HEK293 (cell line): ENCODE measurements around the gene HIVEP2.
A peak's percentile ranks its signal among the peaks of the same experiment; 100 is the strongest.

ENCODE experiments used
- CTCF ChIA-PET: fragments of 350-600 bp; formaldehyde crosslinking; extraction: SDS; loops from one replicate; lab custom pipeline; 2021; ENCODE audit warnings: antibody characterized with exemption; lab: Yijun Ruan, JAX
- POLR2A ChIA-PET: fragments of 300-600 bp; formaldehyde crosslinking; extraction: SDS; loops from one replicate; lab custom pipeline; 2020; ENCODE audit warnings: antibody characterized with exemption, inconsistent platforms; lab: Yijun Ruan, JAX
- H3K27ac ChIP-seq: fragments of 200-500 bp; sonication (Bioruptor generic); 2 replicates; pipeline ENCODE4 v1.5.1; 2014; ENCODE audit warnings: low read depth, low read length, control low read depth, inconsistent platforms; ENCODE audit errors: extremely low read depth
- H3K36me3 ChIP-seq, 2 experiments: fragments of 200-500 bp in 1 of 2; sonication (Bioruptor generic) in 1 of 2; 1 replicate in 1 of 2; 2 replicates in 1 of 2; pipeline ENCODE4 v1.5.1; 2014 to 2017; ENCODE audit warnings: inconsistent platforms in 2 of 2, low read length in 2 of 2; ENCODE audit not compliant: control insufficient read depth in 2 of 2, insufficient read depth in 1 of 2
- H3K4me1 ChIP-seq: fragments of 200-500 bp; sonication (Bioruptor generic); 2 replicates; pipeline ENCODE4 v1.5.1; 2014; ENCODE audit warnings: mild to moderate bottlenecking, low read length, inconsistent platforms; ENCODE audit not compliant: control insufficient read depth, insufficient read depth
- H3K4me3 ChIP-seq: 2 replicates; pipeline ENCODE4 v1.5.1; 2011; ENCODE audit warnings: low read depth, mild to moderate bottlenecking, control low read depth, low read length, moderate library complexity
- H3K9me3 ChIP-seq: fragments of 200-500 bp; sonication (Bioruptor generic); 2 replicates; pipeline ENCODE4 v1.5.1; 2014; ENCODE audit warnings: low read depth, low read length, inconsistent platforms; ENCODE audit not compliant: control insufficient read depth, insufficient read depth
- BCL11A ChIP-seq: fragments of 450-650 bp; formaldehyde crosslinking; IDR thresholded peaks from 2 replicates; pipeline ENCODE4 v1.5.1; 2016; ENCODE audit warnings: low read depth, missing biosample characterization, missing genetic modification characterization
- GLI2 ChIP-seq: fragments of 450-650 bp; formaldehyde crosslinking; IDR thresholded peaks from 2 replicates; pipeline ENCODE4; 2017; ENCODE audit warnings: missing biosample characterization, missing genetic modification characterization, low read depth, borderline replicate concordance
- GLIS2 ChIP-seq: fragments of 450-650 bp; formaldehyde crosslinking; IDR thresholded peaks from 2 replicates; pipeline ENCODE4 v1.5.1; 2016; ENCODE audit warnings: missing biosample characterization, missing genetic modification characterization
- KLF8 ChIP-seq: fragments of 450-650 bp; formaldehyde crosslinking; IDR thresholded peaks from 2 replicates; pipeline ENCODE4 v1.5.1; 2016; ENCODE audit warnings: missing biosample characterization, missing genetic modification characterization
- PRDM1 ChIP-seq: fragments of 450-650 bp; formaldehyde crosslinking; IDR thresholded peaks from 2 replicates; pipeline ENCODE4; 2016; ENCODE audit warnings: missing biosample characterization, missing genetic modification characterization
- SCRT1 ChIP-seq: fragments of 450-650 bp; formaldehyde crosslinking; IDR thresholded peaks from 2 replicates; pipeline ENCODE4 v1.5.1; 2016; ENCODE audit warnings: missing biosample characterization, missing genetic modification characterization, borderline replicate concordance
- ZBTB20 ChIP-seq: fragments of 450-650 bp; formaldehyde crosslinking; IDR thresholded peaks from 2 replicates; pipeline ENCODE4 v1.5.1; 2016; ENCODE audit warnings: missing biosample characterization, missing genetic modification characterization
- ZFP3 ChIP-seq: fragments of 450-650 bp; formaldehyde crosslinking; IDR thresholded peaks from 2 replicates; pipeline ENCODE4 v1.5.1; 2016; ENCODE audit warnings: low read depth, missing biosample characterization, missing genetic modification characterization
- ZNF174 ChIP-seq: fragments of 450-650 bp; formaldehyde crosslinking; IDR thresholded peaks from 2 replicates; pipeline ENCODE4 v1.5.0; 2017; ENCODE audit warnings: missing biosample characterization, mild to moderate bottlenecking, missing genetic modification characterization
- ZNF23 ChIP-seq: fragments of 450-650 bp; formaldehyde crosslinking; IDR thresholded peaks from 2 replicates; pipeline ENCODE4 v1.5.1; 2016; ENCODE audit warnings: missing biosample characterization, missing genetic modification characterization, borderline replicate concordance
- ZNF292 ChIP-seq: fragments of 450-650 bp; formaldehyde crosslinking; IDR thresholded peaks from 2 replicates; pipeline ENCODE4 v1.5.1; 2016; ENCODE audit warnings: low read depth, missing biosample characterization, missing genetic modification characterization, borderline replicate concordance
- ZNF311 ChIP-seq: fragments of 450-650 bp; formaldehyde crosslinking; IDR thresholded peaks from 2 replicates; pipeline ENCODE4 v1.5.1; 2017; ENCODE audit warnings: missing biosample characterization, missing genetic modification characterization, borderline replicate concordance
- ZNF544 ChIP-seq: fragments of 450-650 bp; formaldehyde crosslinking; IDR thresholded peaks from 2 replicates; pipeline ENCODE4 v1.5.0; 2017; ENCODE audit warnings: missing biosample characterization, missing genetic modification characterization
- ZNF558 ChIP-seq: fragments of 450-650 bp; formaldehyde crosslinking; IDR thresholded peaks from 2 replicates; pipeline ENCODE4 v1.5.1; 2016; ENCODE audit warnings: missing biosample characterization, missing genetic modification characterization
- ZNF623 ChIP-seq: fragments of 450-650 bp; formaldehyde crosslinking; IDR thresholded peaks from 2 replicates; pipeline ENCODE4 v1.5.1; 2016; ENCODE audit warnings: missing biosample characterization, missing genetic modification characterization
- ZNF837 ChIP-seq: fragments of 450-650 bp; formaldehyde crosslinking; IDR thresholded peaks from 2 replicates; pipeline ENCODE4 v1.5.1; 2016; ENCODE audit warnings: missing biosample characterization, missing genetic modification characterization
- ZSCAN23 ChIP-seq: fragments of 450-650 bp; formaldehyde crosslinking; IDR thresholded peaks from 2 replicates; pipeline ENCODE4 v1.5.1; 2016; ENCODE audit warnings: missing biosample characterization, missing genetic modification characterization
- TF ChIP-seq, protein P1 (sequence below): fragments of 450-650 bp; formaldehyde crosslinking; IDR thresholded peaks from 2 replicates; pipeline ENCODE4 v1.5.1; 2016; ENCODE audit warnings: missing biosample characterization, missing genetic modification characterization, low read depth
- TF ChIP-seq, protein P2 (sequence below): fragments of 450-650 bp; formaldehyde crosslinking; IDR thresholded peaks from 2 replicates; pipeline ENCODE4 v1.5.1; 2016; ENCODE audit warnings: missing biosample characterization, missing genetic modification characterization
- TF ChIP-seq, protein P3 (sequence below): fragments of 450-650 bp; formaldehyde crosslinking; IDR thresholded peaks from 2 replicates; pipeline ENCODE4 v1.5.1; 2016; ENCODE audit warnings: missing biosample characterization, missing genetic modification characterization

HIVEP2 gene

DNA sequence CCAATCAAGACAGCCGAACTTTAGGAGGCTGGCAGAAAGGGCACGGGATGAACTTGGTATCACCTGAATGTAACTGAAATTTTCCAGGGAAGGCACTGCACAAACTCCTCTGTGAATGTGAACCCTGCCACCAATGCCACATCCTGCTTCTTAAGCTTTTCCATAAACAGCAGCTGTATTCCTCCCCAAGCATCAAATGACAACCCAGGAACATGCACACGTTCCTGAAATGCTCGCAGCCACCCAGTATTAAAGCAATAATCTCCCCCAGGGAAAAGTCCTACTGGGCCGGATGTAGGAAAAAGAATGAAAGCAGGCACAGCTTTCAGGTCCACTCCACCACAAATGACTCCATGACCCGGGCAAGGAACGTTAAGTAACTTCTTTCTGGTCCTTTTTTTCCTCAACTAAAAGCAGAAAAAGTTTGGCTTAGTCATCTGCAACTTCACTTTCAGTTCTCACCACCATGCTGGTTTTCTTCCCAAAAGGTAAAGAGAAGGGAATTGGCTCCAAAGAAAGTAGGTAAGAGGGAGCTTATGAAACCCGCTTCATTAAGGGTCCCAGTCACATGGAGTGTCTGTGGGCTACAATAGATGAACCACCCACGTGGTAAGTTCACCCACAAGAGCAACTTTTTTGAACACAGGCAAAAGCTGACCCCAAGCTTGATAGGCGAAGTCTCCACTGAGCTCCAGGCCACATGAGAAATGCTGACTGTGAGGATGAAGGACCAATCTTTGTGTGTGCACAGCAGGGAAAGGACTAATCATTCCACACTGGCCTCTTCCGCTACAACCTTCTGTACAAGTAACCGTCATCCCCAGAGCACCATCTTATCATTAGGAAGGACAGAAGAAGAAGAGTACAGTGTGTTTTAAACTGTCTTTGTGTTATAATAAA, 90.1 kb downstream of the HIVEP2 start:
- TF ChIP-seq PRDM1 (tag by site-specific recombination), result peak; percentile 42
- TF ChIP-seq KLF8 (tag by site-specific recombination), result no peak
- Histone ChIP-seq H3K4me1 (peaks cover 18% of the 10 kb centered on the region), H3K9me3 (no peaks in the 10 kb centered on the region), H3K27ac (no peak overlapping the region), H3K36me3 (no peaks in the 10 kb centered on the region), H3K4me3 (no peak overlapping the region)
- POLR2A ChIA-PET, result no interaction called here
- CTCF ChIA-PET, result interaction anchor here (0.6 to 0.7 kb wide), 2 partner anchors 142 to 157 kb away, joined by 4 read pairs; no protein-coding TSS in a partner anchor

DNA sequence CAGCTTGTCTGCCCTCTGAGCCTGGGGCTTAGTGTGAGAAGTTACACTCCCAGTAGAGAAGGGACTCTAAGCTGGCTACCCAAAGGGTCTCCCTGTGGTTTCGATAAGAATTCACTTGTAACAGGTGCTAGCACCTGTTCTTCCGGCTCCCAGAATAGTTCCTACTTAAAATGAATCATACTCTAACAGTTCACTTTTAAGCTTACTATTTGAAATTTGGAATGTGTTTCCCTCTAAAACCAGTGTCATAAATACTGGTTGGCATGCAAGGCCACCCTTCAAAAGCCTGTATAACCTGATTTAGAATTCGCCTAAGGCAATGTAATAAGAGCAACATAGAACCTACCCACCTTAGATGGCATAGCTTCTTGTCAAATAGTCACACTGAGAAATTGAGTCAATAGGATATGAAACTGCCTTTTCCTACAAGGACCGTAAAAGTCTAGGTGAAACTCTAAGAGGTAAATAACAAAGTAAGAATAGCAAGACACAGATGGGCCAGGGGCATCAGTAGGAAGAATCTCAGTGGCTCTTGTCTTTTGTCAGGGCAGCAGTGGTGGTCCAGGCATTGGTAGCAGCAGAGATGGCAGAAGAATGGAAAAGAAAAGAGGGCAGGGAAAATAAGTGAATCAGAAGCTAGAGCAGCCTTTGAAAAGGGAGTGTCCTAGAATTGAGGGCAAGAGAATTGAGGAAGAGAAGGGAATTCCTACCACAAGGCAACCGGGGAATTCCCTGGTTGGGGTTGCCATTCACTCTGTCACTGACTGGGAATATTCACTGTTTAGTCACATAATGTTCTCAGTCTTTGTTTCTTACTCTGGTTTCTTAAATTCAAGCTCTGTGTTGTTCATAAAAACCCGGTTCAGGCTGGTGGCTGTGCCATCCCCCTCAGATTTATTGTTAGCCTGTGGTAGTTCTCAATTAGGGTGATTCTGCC, 91.5 kb downstream of the HIVEP2 start:
- H3K4me1 ChIP-seq, result peaks cover 18% of the 10 kb centered on the region

DNA sequence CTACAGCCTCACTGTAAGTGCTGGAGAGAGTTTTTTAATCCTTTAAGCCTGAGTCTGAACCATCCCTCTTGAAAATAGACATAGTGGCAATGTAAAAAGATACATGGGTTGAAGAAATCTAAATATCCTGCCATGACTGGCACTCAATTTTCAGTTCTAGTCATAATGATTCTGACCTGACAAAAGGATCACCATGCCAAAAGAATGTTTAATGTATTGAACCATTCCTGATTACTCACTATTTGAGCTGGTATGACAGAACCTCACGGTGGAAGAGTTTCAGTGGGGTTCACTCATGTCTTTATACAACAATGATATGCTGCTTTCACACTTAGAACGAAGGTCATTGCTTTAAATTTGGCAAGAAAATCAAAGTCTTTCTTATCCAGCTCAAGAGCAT, 93.4 kb downstream of the HIVEP2 start:
- ChIA-PET POLR2A (no interaction called here), CTCF (no interaction called here)
- Histone ChIP-seq H3K27ac (no peak overlapping the region), H3K9me3 (no peaks in the 10 kb centered on the region), H3K4me1 (peaks cover 34% of the 10 kb centered on the region), H3K4me3 (no peak overlapping the region), H3K36me3 (no peaks in the 10 kb centered on the region)
- TF ChIP-seq, protein P1, sequence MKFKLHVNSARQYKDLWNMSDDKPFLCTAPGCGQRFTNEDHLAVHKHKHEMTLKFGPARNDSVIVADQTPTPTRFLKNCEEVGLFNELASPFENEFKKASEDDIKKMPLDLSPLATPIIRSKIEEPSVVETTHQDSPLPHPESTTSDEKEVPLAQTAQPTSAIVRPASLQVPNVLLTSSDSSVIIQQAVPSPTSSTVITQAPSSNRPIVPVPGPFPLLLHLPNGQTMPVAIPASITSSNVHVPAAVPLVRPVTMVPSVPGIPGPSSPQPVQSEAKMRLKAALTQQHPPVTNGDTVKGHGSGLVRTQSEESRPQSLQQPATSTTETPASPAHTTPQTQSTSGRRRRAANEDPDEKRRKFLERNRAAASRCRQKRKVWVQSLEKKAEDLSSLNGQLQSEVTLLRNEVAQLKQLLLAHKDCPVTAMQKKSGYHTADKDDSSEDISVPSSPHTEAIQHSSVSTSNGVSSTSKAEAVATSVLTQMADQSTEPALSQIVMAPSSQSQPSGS (tag by site-specific recombination), result no peak
- TF ChIP-seq ZNF623 (tag by site-specific recombination) (no peak), ZSCAN23 (no peak), ZNF544 (no peak), ZNF837 (tag by site-specific recombination) (no peak), ZNF292 (tag by site-specific recombination) (no peak), ZFP3 (tag by site-specific recombination) (no peak), ZBTB20 (no peak), BCL11A (tag by site-specific recombination) (no peak), GLIS2 (tag by site-specific recombination) (no peak), ZNF311 (tag by site-specific recombination) (no peak), ZNF174 (no peak), GLI2 (no peak), ZNF558 (no peak)
- TF ChIP-seq, protein P2, sequence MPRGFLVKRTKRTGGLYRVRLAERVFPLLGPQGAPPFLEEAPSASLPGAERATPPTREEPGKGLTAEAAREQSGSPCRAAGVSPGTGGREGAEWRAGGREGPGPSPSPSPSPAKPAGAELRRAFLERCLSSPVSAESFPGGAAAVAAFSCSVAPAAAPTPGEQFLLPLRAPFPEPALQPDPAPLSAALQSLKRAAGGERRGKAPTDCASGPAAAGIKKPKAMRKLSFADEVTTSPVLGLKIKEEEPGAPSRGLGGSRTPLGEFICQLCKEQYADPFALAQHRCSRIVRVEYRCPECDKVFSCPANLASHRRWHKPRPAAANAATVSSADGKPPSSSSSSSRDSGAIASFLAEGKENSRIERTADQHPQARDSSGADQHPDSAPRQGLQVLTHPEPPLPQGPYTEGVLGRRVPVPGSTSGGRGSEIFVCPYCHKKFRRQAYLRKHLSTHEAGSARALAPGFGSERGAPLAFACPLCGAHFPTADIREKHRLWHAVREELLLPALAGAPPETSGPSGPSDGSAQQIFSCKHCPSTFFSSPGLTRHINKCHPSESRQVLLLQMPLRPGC, result no peak
- TF ChIP-seq, protein P3, sequence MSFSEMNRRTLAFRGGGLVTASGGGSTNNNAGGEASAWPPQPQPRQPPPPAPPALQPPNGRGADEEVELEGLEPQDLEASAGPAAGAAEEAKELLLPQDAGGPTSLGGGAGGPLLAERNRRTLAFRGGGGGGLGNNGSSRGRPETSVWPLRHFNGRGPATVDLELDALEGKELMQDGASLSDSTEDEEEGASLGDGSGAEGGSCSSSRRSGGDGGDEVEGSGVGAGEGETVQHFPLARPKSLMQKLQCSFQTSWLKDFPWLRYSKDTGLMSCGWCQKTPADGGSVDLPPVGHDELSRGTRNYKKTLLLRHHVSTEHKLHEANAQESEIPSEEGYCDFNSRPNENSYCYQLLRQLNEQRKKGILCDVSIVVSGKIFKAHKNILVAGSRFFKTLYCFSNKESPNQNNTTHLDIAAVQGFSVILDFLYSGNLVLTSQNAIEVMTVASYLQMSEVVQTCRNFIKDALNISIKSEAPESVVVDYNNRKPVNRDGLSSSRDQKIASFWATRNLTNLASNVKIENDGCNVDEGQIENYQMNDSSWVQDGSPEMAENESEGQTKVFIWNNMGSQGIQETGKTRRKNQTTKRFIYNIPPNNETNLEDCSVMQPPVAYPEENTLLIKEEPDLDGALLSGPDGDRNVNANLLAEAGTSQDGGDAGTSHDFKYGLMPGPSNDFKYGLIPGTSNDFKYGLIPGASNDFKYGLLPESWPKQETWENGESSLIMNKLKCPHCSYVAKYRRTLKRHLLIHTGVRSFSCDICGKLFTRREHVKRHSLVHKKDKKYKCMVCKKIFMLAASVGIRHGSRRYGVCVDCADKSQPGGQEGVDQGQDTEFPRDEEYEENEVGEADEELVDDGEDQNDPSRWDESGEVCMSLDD (tag by site-specific recombination), result no peak

More for the DNA sequence above, 91.5 kb downstream of the HIVEP2 start:
- POLR2A ChIA-PET, result no interaction called here
- H3K4me3 ChIP-seq, result no peak overlapping the region
- no peak for TF ChIP-seq ZNF23
- 0 out of 2 replicates have a peak, but pooled peaks have one; percentile 20 for TF ChIP-seq SCRT1 (tag by site-specific recombination)
- TF ChIP-seq, all 188 proteins: peak for 1
- CTCF ChIA-PET, result interaction anchor here (0.6 to 1.2 kb wide), 4 partner anchors 18 to 715 kb away, joined by 3 read pairs; no protein-coding TSS in a partner anchor
- H3K36me3 ChIP-seq, result no peaks in the 10 kb centered on the region
- no peaks in the 10 kb centered on the region for H3K9me3 ChIP-seq
- H3K27ac ChIP-seq, result no peak overlapping the region
